Nephron (organoid): ENCODE measurements around the gene AFG1L.

ENCODE experiments used
- H3K27ac Mint-ChIP-seq, 3 experiments: 2 replicates each; pipeline ENCODE4 v1.8.0; 2020; ENCODE audit warnings: mixed read lengths in 3 of 3, mild to moderate bottlenecking in 2 of 3, moderate library complexity in 1 of 3
- H3K27me3 Mint-ChIP-seq: 2 replicates; pipeline ENCODE4 v1.8.0; 2021; ENCODE audit warnings: low read depth, mild to moderate bottlenecking, moderate library complexity, mixed read lengths
- H3K36me3 Mint-ChIP-seq: 2 replicates; pipeline ENCODE4 v1.8.0; 2020; ENCODE audit warnings: low read depth, mixed read lengths
- H3K4me1 Mint-ChIP-seq: 2 replicates; pipeline ENCODE4 v1.8.0; 2020; ENCODE audit warnings: mixed read lengths
- H3K4me3 Mint-ChIP-seq, 3 experiments: 2 replicates each; pipeline ENCODE4 v1.8.0; 2020; ENCODE audit warnings: mild to moderate bottlenecking in 3 of 3, mixed read lengths in 3 of 3, moderate library complexity in 2 of 3
- H3K9me3 Mint-ChIP-seq: 2 replicates; pipeline ENCODE4 v1.8.0; 2020; ENCODE audit warnings: mixed read lengths
- CTCF ChIP-seq, 3 experiments: fragments of 200-600 bp; sonication (generic); IDR thresholded peaks; one replicate each; pipeline ENCODE4 v1.5.0; 2021; ENCODE audit warnings: antibody characterized with exemption in 3 of 3; ENCODE audit not compliant: unreplicated experiment in 3 of 3

Gene AFG1L

GRCh38 chr6:108497883-108498282 is 203.0 kb downstream of the AFG1L start:
- no peak overlapping the region for H3K4me3 Mint-ChIP-seq
- no peak overlapping the region for H3K27ac Mint-ChIP-seq
- peak in 2 of 3 experiments; percentile 25 to 30 for TF ChIP-seq CTCF (IDR thresholded peaks at IDR 0.05; ENCODE audit: unreplicated experiment in 3 of 3)
- H3K9me3 Mint-ChIP-seq, result no peaks in the 10 kb centered on the region
- H3K4me1 Mint-ChIP-seq, result no peaks in the 10 kb centered on the region
- no peaks in the 10 kb centered on the region for H3K27me3 Mint-ChIP-seq
- peaks cover 5% of the 10 kb centered on the region for H3K36me3 Mint-ChIP-seq

GRCh38 chr6:108501559-108501958 is 206.7 kb downstream of the AFG1L start:
- no peak overlapping the region for H3K27ac Mint-ChIP-seq
- H3K27me3 Mint-ChIP-seq, result no peaks in the 10 kb centered on the region
- H3K4me3 Mint-ChIP-seq, result no peak overlapping the region
- peaks cover 5% of the 10 kb centered on the region for H3K9me3 Mint-ChIP-seq
- no peaks in the 10 kb centered on the region for H3K4me1 Mint-ChIP-seq
- TF ChIP-seq CTCF (IDR thresholded peaks at IDR 0.05; ENCODE audit: unreplicated experiment in 3 of 3), result no peak
- peaks cover 20% of the 10 kb centered on the region for H3K36me3 Mint-ChIP-seq

- no peak for TF ChIP-seq CTCF (IDR thresholded peaks at IDR 0.05; ENCODE audit: unreplicated experiment in 3 of 3)
- Mint-ChIP-seq H3K9me3 (peaks cover 5% of the 10 kb centered on the region), H3K4me1 (no peaks in the 10 kb centered on the region), H3K36me3 (peaks cover 20% of the 10 kb centered on the region), H3K27ac (no peak overlapping the region), H3K27me3 (no peaks in the 10 kb centered on the region), H3K4me3 (no peak overlapping the region)
Observed at GRCh38 chr6:108502832-108503231, 208.0 kb downstream of the AFG1L start.

GRCh38 chr6:108507316-108507715 is 212.5 kb downstream of the AFG1L start:
- no peaks in the 10 kb centered on the region for H3K27me3 Mint-ChIP-seq
- H3K36me3 Mint-ChIP-seq, result peaks cover 34% of the 10 kb centered on the region
- TF ChIP-seq CTCF (IDR thresholded peaks at IDR 0.05; ENCODE audit: unreplicated experiment in 3 of 3), result no peak
- no peaks in the 10 kb centered on the region for H3K4me1 Mint-ChIP-seq
- no peak overlapping the region for H3K4me3 Mint-ChIP-seq
- no peak overlapping the region for H3K27ac Mint-ChIP-seq
- peaks cover 13% of the 10 kb centered on the region for H3K9me3 Mint-ChIP-seq

- H3K4me1 Mint-ChIP-seq, result no peaks in the 10 kb centered on the region
Observed at GRCh38 chr6:108510461-108511319, 215.8 kb downstream of the AFG1L start.

More at GRCh38 chr6:108510461-108511319, 215.8 kb downstream of the AFG1L start:
- no peak for TF ChIP-seq CTCF (IDR thresholded peaks at IDR 0.05; ENCODE audit: unreplicated experiment in 3 of 3)
- Mint-ChIP-seq H3K27me3 (no peaks in the 10 kb centered on the region), H3K27ac (no peak overlapping the region), H3K9me3 (peaks cover 21% of the 10 kb centered on the region), H3K36me3 (peaks cover 43% of the 10 kb centered on the region), H3K4me3 (no peak overlapping the region)
